ENCODE data around the gene CUEDC1.
"Not testable (repeated sequence)": the region's sequence is repeated elsewhere in the genome, so short reads cannot be mapped to it uniquely, and the experiment has no call there.

The CUEDC1 gene

GRCh38 chr17:57937492-57937891 lies 17.7 kb downstream of the CUEDC1 start:
- DNase-seq = no peak

GRCh38 chr17:57935833-57936807 lies 19.1 kb downstream of the CUEDC1 start:
- DNase-seq = no peak

GRCh38 chr17:57931488-57932137 lies 23.6 kb downstream of the CUEDC1 start:
- DNase-seq = no peak

- DNase-seq = no peak
These were observed 25.0 kb downstream of the CUEDC1 start for GRCh38 chr17:57930239-57930638.

GRCh38 chr17:57929386-57929785 lies 25.8 kb downstream of the CUEDC1 start:
- DNase-seq = no peak

- DNase-seq = no peak
These were observed 26.3 kb downstream of the CUEDC1 start for GRCh38 chr17:57928928-57929327.

GRCh38 chr17:57927048-57927723 lies 28.0 kb downstream of the CUEDC1 start:
- no peak for DNase-seq

- no peak for DNase-seq
These were observed 28.5 kb downstream of the CUEDC1 start for GRCh38 chr17:57926723-57927047.

GRCh38 chr17:57925361-57925990 lies 29.7 kb downstream of the CUEDC1 start:
- peak; percentile 80 for DNase-seq

- peak; percentile 78 for DNase-seq
These were observed 30.5 kb downstream of the CUEDC1 start for GRCh38 chr17:57924677-57925076.

- no peak for DNase-seq
These were observed 31.9 kb downstream of the CUEDC1 start for GRCh38 chr17:57923182-57923872.

GRCh38 chr17:57922745-57923144 lies 32.5 kb downstream of the CUEDC1 start:
- not testable (repeated sequence) for DNase-seq

- no peak for DNase-seq
These were observed 34.1 kb downstream of the CUEDC1 start for GRCh38 chr17:57920916-57921703.

- DNase-seq = no peak
These were observed 35.3 kb downstream of the CUEDC1 start for GRCh38 chr17:57919918-57920317.

- DNase-seq = no peak
These were observed 37.0 kb downstream of the CUEDC1 start for GRCh38 chr17:57918017-57918895.

- DNase-seq = peak; percentile 41
These were observed 38.0 kb downstream of the CUEDC1 start for GRCh38 chr17:57916925-57917858.

- peak; percentile 26 for DNase-seq
These were observed 39.0 kb downstream of the CUEDC1 start for GRCh38 chr17:57915985-57916757.

GRCh38 chr17:57915544-57915943 lies 39.7 kb downstream of the CUEDC1 start:
- peak; percentile 29 for DNase-seq

Data from DMS79 (cell line).